HCT116 (cell line): Measurements from ENCODE around the gene POLR3H. TPM values are rescaled to one million over a fixed set of nuclear protein-coding genes. Genes with fewer than 3 reads are reported as not detected.

ENCODE experiments used
- ATAC-seq: fragments of 200-7000 bp; cut with Tn5 transposase; 2 replicates; pipeline ENCODE4 v1.9.1; 2020; ENCODE audit warnings: mild to moderate bottlenecking, moderate library complexity
- BruUV-seq: library from RNA; stranded (reverse); fragments of 400-500 nt; replicated peaks from 2 replicates; lab custom pipeline; 2021; lab: Mats Ljungman, UMichigan
- CTCF ChIA-PET: fragments of 300-600 bp; sonication (Branson Sonifier 250); formaldehyde crosslinking; loops from one replicate; lab custom pipeline; 2021; ENCODE audit warnings: antibody characterized with exemption; lab: Charles Lee
- POLR2A ChIA-PET: fragments of 300-600, 350-600 bp; sonication (Branson Sonifier 250); formaldehyde crosslinking; loops from one replicate; lab custom pipeline; 2021; ENCODE audit warnings: antibody characterized with exemption; lab: Charles Lee
- RAD21 ChIA-PET, 2 experiments: fragments of 300-600 bp; sonication (Branson Sonifier 250); formaldehyde crosslinking; loops; one replicate each; lab custom pipeline; 2023; ENCODE audit warnings: low total read pairs in 2 of 2; ENCODE audit not compliant: uncharacterized antibody in 2 of 2, unreplicated experiment in 2 of 2, low non-redundant PET in 1 of 2; lab: Charles Lee
- DNase-seq: peaks from one replicate; pipeline ENCODE4 v3.0.0-alpha.2; 2010; ENCODE audit warnings: low read depth, low spot score
- H2AFZ ChIP-seq: fragments of 200-600 bp; shearing (Covaris generic), sonication (generic); 2 replicates; pipeline ENCODE4 v1.6.1; 2017; ENCODE audit warnings: low read depth, mixed run types, mixed read lengths, antibody characterized with exemption, low read length; ENCODE audit not compliant: poor library complexity, severe bottlenecking
- H3K27ac ChIP-seq: 2 replicates; pipeline ENCODE4 v1.5.1; 2012; ENCODE audit warnings: low read depth, low read length
- H3K27me3 ChIP-seq: fragments of 200-600 bp; sonication (generic); 2 replicates; pipeline ENCODE4 v1.6.1; 2016; ENCODE audit warnings: mixed run types, low read length, mixed read lengths; ENCODE audit not compliant: insufficient read depth
- H3K36me3 ChIP-seq, 2 experiments: fragments of 200-500 bp in 1 of 2; fragments of 200-600 bp in 1 of 2; sonication (Bioruptor generic) in 1 of 2; sonication (generic) in 1 of 2; 2 replicates each; pipeline versions ENCODE4 v1.5.1 to v1.6.1; 2014 to 2016; ENCODE audit warnings: low read length in 2 of 2, inconsistent platforms in 1 of 2, mixed read lengths in 1 of 2, mixed run types in 1 of 2; ENCODE audit not compliant: insufficient read depth in 2 of 2, control insufficient read depth in 1 of 2
- H3K4me1 ChIP-seq, 2 experiments: fragments of 200-600 bp in 1 of 2; sonication (generic) in 1 of 2; 2 replicates each; pipeline versions ENCODE4 v1.5.1 to v1.6.1; 2012 to 2017; ENCODE audit warnings: low read length in 2 of 2, inconsistent platforms in 1 of 2, mild to moderate bottlenecking in 1 of 2, mixed read lengths in 1 of 2, mixed run types in 1 of 2, moderate library complexity in 1 of 2; ENCODE audit not compliant: insufficient read depth in 2 of 2, control insufficient read depth in 1 of 2
- H3K4me2 ChIP-seq: fragments of 200-600 bp; sonication (generic); 2 replicates; pipeline ENCODE4 v1.6.1; 2017; ENCODE audit warnings: mixed run types, low read length, mixed read lengths
- H3K4me3 ChIP-seq, 2 experiments: fragments of 200-600 bp in 1 of 2; sonication (generic) in 1 of 2; replicated peaks in 1 of 2; 2 replicates each; pipeline ENCODE4 v1.5.1; 2011 to 2016; ENCODE audit warnings: low read length in 2 of 2, control low read depth in 1 of 2, low read depth in 1 of 2, mild to moderate bottlenecking in 1 of 2, mixed read lengths in 1 of 2, mixed run types in 1 of 2
- H3K79me2 ChIP-seq: fragments of 200-600 bp; sonication (generic); 2 replicates; pipeline ENCODE4 v1.6.1; 2017; ENCODE audit warnings: mild to moderate bottlenecking, mixed run types, low read length, moderate library complexity, mixed read lengths; ENCODE audit not compliant: insufficient read depth
- H3K9ac ChIP-seq: fragments of 200-600 bp; sonication (generic); 2 replicates; pipeline ENCODE4 v1.6.1; 2016; ENCODE audit warnings: low read length, mixed read lengths
- H3K9me2 ChIP-seq: fragments of 200-600 bp; sonication (generic), shearing (Covaris generic); 2 replicates; pipeline ENCODE4 v1.6.1; 2017; ENCODE audit warnings: mixed run types, mild to moderate bottlenecking, moderate library complexity; ENCODE audit not compliant: insufficient read depth
- H3K9me3 ChIP-seq, 2 experiments: fragments of 200-500 bp in 1 of 2; fragments of 200-600 bp in 1 of 2; sonication (Bioruptor generic) in 1 of 2; sonication (generic) in 1 of 2; 2 replicates each; pipeline ENCODE4 v1.6.1; 2014 to 2017; ENCODE audit warnings: low read length in 2 of 2, mixed read lengths in 2 of 2, inconsistent platforms in 1 of 2, low read depth in 1 of 2, mild to moderate bottlenecking in 1 of 2, mixed run types in 1 of 2, moderate library complexity in 1 of 2; ENCODE audit not compliant: control insufficient read depth in 1 of 2, insufficient read depth in 1 of 2
- H4K20me1 ChIP-seq: fragments of 200-600 bp; sonication (generic), shearing (Covaris generic); 2 replicates; pipeline ENCODE4 v1.6.1; 2017; ENCODE audit warnings: mixed run types, mild to moderate bottlenecking, moderate library complexity; ENCODE audit not compliant: insufficient read depth
- CBX3 ChIP-seq: IDR thresholded peaks from 2 replicates; pipeline ENCODE4 v1.6.1; 2012; ENCODE audit warnings: low read depth
- CEBPB ChIP-seq: IDR thresholded peaks from 2 replicates; pipeline ENCODE4 v1.6.1; 2012; ENCODE audit warnings: low read depth
- EGR1 ChIP-seq: IDR thresholded peaks from 2 replicates; pipeline ENCODE4 v1.6.1; 2012; ENCODE audit warnings: low read depth
- ELF1 ChIP-seq: IDR thresholded peaks from 2 replicates; pipeline ENCODE4 v1.6.1; 2012; ENCODE audit warnings: low read depth, borderline replicate concordance
- EZH2 ChIP-seq: fragments of 200-600 bp; sonication (generic); IDR thresholded peaks from 2 replicates; pipeline ENCODE4 v1.6.1; 2017; ENCODE audit warnings: antibody characterized with exemption, mixed run types
- EZH2phosphoT487 ChIP-seq: fragments of 200-600 bp; IDR thresholded peaks from 2 replicates; pipeline ENCODE4 v1.6.1; 2018; ENCODE audit warnings: antibody characterized with exemption, borderline replicate concordance
- JUND ChIP-seq: IDR thresholded peaks from 2 replicates; pipeline ENCODE4 v1.6.1; 2012
- POLR2A ChIP-seq: IDR thresholded peaks from 2 replicates; pipeline ENCODE4 v1.7.0; 2011; ENCODE audit warnings: borderline replicate concordance; ENCODE audit not compliant: insufficient read depth, insufficient read length; ENCODE audit errors: extremely low read depth
- POLR2AphosphoS5 ChIP-seq: IDR thresholded peaks from 2 replicates; pipeline ENCODE4 v1.6.1; 2011; ENCODE audit warnings: mild to moderate bottlenecking, low read depth, low read length, moderate library complexity
- SIN3A ChIP-seq: IDR thresholded peaks from 2 replicates; pipeline ENCODE4 v1.6.1; 2012; ENCODE audit warnings: low read depth
- SP1 ChIP-seq: IDR thresholded peaks from 2 replicates; pipeline ENCODE4 v1.6.1; 2012; ENCODE audit warnings: low read depth
- SRF ChIP-seq: IDR thresholded peaks from 2 replicates; pipeline ENCODE4 v1.6.1; 2012; ENCODE audit warnings: low read depth
- TCF7L2 ChIP-seq: IDR thresholded peaks from 2 replicates; pipeline ENCODE4 v1.7.0; 2011; ENCODE audit warnings: borderline replicate concordance, inconsistent platforms; ENCODE audit not compliant: insufficient read depth, insufficient read length; ENCODE audit errors: extremely low read depth
- YY1 ChIP-seq: IDR thresholded peaks from 2 replicates; pipeline ENCODE4 v1.6.1; 2011; ENCODE audit warnings: low read length, low read depth, moderate library complexity, mild to moderate bottlenecking; ENCODE audit not compliant: insufficient replicate concordance; ENCODE audit errors: extremely low read depth
- ZFX ChIP-seq: fragments of 450-650 bp; IDR thresholded peaks from 2 replicates; pipeline ENCODE4 v1.6.1; 2017
- intact Hi-C: fragments of 100-400 bp; cut with micrococcal nuclease; formaldehyde crosslinking; loops from 2 replicates; pipeline ENCODE4 v1.10.0; 2022
- total RNA-seq: library from RNA; stranded (reverse); gene quantifications from one replicate; pipeline ENCODE4 v1.2.1, GENCODE V29; 2021; ENCODE audit not compliant: unreplicated experiment
- TF ChIP-seq, protein P1 (sequence below): IDR thresholded peaks from 2 replicates; pipeline ENCODE4 v1.6.1; 2012
- TF ChIP-seq, protein P2 (sequence below), 3 experiments: fragments of 200-600 bp in 1 of 3; sonication (generic) in 1 of 3; IDR thresholded peaks in 2 of 3; conservative IDR thresholded peaks in 1 of 3; 2 replicates each; pipeline ENCODE4 v1.5.1; 2012 to 2017; ENCODE audit warnings: low read depth in 2 of 3, low read length in 2 of 3, antibody characterized with exemption in 1 of 3, borderline replicate concordance in 1 of 3, control low read depth in 1 of 3, mild to moderate bottlenecking in 1 of 3, mixed read lengths in 1 of 3, mixed run types in 1 of 3, moderate library complexity in 1 of 3; ENCODE audit not compliant: insufficient read depth in 1 of 3
- TF ChIP-seq, protein P3 (sequence below): IDR thresholded peaks from 2 replicates; pipeline ENCODE4 v1.6.1; 2012; ENCODE audit warnings: low read depth
- TF ChIP-seq, protein P4 (sequence below): IDR thresholded peaks from 2 replicates; pipeline ENCODE4 v1.6.1; 2011; ENCODE audit warnings: mild to moderate bottlenecking, low read length, moderate library complexity; ENCODE audit not compliant: insufficient replicate concordance; ENCODE audit errors: extremely low read depth
- TF ChIP-seq, protein P5 (sequence below): IDR thresholded peaks from 2 replicates; pipeline ENCODE4 v1.6.1; 2012

Gene POLR3H
- total RNA-seq, 1 experiment from 2014 or later = 62.1 TPM

DNA sequence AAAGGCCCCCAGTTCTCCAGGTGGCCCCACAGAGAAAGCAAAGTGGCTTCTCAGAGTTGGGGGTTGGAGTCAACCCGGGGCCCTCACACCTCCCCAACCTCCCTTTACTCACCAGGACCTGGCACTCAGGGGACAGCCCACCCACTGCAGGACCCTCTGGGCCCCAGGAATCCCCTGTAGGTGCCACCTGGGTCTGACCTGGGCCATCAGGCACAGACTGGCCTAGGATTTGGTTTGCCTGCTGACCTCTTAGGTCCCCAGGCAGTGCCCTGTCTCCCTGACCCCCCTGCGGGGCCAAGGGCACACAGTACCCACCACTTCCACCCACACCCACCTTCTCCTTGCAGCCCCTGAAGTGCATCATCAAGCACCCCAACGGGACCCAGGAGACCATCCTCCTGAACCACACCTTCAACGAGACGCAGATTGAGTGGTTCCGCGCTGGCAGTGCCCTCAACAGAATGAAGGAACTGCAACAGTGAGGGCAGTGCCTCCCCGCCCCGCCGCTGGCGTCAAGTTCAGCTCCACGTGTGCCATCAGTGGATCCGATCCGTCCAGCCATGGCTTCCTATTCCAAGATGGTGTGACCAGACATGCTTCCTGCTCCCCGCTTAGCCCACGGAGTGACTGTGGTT, 16.0 kb downstream of the POLR3H start:
- TF ChIP-seq, protein P1, sequence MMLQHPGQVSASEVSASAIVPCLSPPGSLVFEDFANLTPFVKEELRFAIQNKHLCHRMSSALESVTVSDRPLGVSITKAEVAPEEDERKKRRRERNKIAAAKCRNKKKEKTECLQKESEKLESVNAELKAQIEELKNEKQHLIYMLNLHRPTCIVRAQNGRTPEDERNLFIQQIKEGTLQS = no peak
- no peak for TF ChIP-seq EGR1
- TF ChIP-seq, protein P2, sequence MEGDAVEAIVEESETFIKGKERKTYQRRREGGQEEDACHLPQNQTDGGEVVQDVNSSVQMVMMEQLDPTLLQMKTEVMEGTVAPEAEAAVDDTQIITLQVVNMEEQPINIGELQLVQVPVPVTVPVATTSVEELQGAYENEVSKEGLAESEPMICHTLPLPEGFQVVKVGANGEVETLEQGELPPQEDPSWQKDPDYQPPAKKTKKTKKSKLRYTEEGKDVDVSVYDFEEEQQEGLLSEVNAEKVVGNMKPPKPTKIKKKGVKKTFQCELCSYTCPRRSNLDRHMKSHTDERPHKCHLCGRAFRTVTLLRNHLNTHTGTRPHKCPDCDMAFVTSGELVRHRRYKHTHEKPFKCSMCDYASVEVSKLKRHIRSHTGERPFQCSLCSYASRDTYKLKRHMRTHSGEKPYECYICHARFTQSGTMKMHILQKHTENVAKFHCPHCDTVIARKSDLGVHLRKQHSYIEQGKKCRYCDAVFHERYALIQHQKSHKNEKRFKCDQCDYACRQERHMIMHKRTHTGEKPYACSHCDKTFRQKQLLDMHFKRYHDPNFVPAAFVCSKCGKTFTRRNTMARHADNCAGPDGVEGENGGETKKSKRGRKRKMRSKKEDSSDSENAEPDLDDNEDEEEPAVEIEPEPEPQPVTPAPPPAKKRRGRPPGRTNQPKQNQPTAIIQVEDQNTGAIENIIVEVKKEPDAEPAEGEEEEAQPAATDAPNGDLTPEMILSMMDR (IDR thresholded peaks at IDR 0.05 in 2 of 3, conservative IDR thresholded peaks at IDR 0.05 in 1 of 3; ENCODE audit: borderline replicate concordance in 1 of 3, insufficient read depth in 1 of 3, low read depth in 2 of 3, low read length in 2 of 3) = no peak
- TF ChIP-seq CBX3 = no peak
- TF ChIP-seq, protein P3, sequence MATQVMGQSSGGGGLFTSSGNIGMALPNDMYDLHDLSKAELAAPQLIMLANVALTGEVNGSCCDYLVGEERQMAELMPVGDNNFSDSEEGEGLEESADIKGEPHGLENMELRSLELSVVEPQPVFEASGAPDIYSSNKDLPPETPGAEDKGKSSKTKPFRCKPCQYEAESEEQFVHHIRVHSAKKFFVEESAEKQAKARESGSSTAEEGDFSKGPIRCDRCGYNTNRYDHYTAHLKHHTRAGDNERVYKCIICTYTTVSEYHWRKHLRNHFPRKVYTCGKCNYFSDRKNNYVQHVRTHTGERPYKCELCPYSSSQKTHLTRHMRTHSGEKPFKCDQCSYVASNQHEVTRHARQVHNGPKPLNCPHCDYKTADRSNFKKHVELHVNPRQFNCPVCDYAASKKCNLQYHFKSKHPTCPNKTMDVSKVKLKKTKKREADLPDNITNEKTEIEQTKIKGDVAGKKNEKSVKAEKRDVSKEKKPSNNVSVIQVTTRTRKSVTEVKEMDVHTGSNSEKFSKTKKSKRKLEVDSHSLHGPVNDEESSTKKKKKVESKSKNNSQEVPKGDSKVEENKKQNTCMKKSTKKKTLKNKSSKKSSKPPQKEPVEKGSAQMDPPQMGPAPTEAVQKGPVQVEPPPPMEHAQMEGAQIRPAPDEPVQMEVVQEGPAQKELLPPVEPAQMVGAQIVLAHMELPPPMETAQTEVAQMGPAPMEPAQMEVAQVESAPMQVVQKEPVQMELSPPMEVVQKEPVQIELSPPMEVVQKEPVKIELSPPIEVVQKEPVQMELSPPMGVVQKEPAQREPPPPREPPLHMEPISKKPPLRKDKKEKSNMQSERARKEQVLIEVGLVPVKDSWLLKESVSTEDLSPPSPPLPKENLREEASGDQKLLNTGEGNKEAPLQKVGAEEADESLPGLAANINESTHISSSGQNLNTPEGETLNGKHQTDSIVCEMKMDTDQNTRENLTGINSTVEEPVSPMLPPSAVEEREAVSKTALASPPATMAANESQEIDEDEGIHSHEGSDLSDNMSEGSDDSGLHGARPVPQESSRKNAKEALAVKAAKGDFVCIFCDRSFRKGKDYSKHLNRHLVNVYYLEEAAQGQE = no peak
- no peak for TF ChIP-seq EZH2phosphoT487
- TF ChIP-seq, protein P4, sequence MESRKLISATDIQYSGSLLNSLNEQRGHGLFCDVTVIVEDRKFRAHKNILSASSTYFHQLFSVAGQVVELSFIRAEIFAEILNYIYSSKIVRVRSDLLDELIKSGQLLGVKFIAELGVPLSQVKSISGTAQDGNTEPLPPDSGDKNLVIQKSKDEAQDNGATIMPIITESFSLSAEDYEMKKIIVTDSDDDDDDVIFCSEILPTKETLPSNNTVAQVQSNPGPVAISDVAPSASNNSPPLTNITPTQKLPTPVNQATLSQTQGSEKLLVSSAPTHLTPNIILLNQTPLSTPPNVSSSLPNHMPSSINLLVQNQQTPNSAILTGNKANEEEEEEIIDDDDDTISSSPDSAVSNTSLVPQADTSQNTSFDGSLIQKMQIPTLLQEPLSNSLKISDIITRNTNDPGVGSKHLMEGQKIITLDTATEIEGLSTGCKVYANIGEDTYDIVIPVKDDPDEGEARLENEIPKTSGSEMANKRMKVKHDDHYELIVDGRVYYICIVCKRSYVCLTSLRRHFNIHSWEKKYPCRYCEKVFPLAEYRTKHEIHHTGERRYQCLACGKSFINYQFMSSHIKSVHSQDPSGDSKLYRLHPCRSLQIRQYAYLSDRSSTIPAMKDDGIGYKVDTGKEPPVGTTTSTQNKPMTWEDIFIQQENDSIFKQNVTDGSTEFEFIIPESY = no peak
- TF ChIP-seq CEBPB = no peak
- TF ChIP-seq POLR2A = no peak
- no peak for TF ChIP-seq EZH2
- no peak for TF ChIP-seq TCF7L2
- TF ChIP-seq JUND = no peak
- TF ChIP-seq YY1 = no peak
- no peak for TF ChIP-seq SIN3A
- no peak for TF ChIP-seq ZFX
- TF ChIP-seq SRF = no peak
- no peak for TF ChIP-seq SP1
- no peak; the same call in 1 of the 2 replicates for TF ChIP-seq POLR2AphosphoS5
- TF ChIP-seq ELF1 = no peak
- TF ChIP-seq, protein P5, sequence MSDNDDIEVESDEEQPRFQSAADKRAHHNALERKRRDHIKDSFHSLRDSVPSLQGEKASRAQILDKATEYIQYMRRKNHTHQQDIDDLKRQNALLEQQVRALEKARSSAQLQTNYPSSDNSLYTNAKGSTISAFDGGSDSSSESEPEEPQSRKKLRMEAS = no peak
- TF ChIP-seq, all 23 proteins: peak for 0
- Histone ChIP-seq H3K4me2 (no peak overlapping the region), H3K27ac (no peak overlapping the region; the same call in 1 of the 2 replicates), H3K79me2 (peaks cover 31% of the 10 kb centered on the region; the same call in 1 of the 2 replicates), H3K36me3 (peaks cover 44 to 67% of the 10 kb centered on the region in 2 experiments; a peak in 3 of 4 replicates), H3K9ac (no peak overlapping the region), H4K20me1 (peaks cover 9% of the 10 kb centered on the region; the same call in 1 of the 2 replicates), H3K4me3 (no peak overlapping the region), H2AFZ (no peak overlapping the region), H3K9me2 (no peaks in the 10 kb centered on the region), H3K27me3 (no peaks in the 10 kb centered on the region), H3K4me1 (no peaks in the 10 kb centered on the region), H3K9me3 (no peaks in the 10 kb centered on the region)
- DNase-seq = no peak
- TSS peak; percentile 46 for BruUV-seq
- ATAC-seq = no peak
- POLR2A ChIA-PET = no interaction called here
- CTCF ChIA-PET = interaction anchor here (3.5 kb wide), 1 partner anchor 125 kb away, joined by 35 read pairs; no protein-coding TSS in a partner anchor
- intact Hi-C loops = no loop called here
- RAD21 ChIA-PET = no interaction called here
